Dendritic cell treated with granulocyte-macrophage colony-stimulating factor and Interleukin-4, amounts not matched to agents 40 ng/mL and 50 ng/mL, for 4 days (primary cell): ENCODE results near the gene CCDC97.
"Not testable (repeated sequence)": the region's sequence is repeated elsewhere in the genome, so short reads cannot be mapped to it uniquely, and the experiment has no call there.

Source experiments
- H3K27ac Mint-ChIP-seq: one replicate; pipeline ENCODE4 v1.8.0; 2022; ENCODE audit warnings: mild to moderate bottlenecking, mixed read lengths
- H3K27me3 Mint-ChIP-seq: one replicate; pipeline ENCODE4 v1.8.0; 2022; ENCODE audit warnings: mild to moderate bottlenecking, mixed read lengths
- H3K36me3 Mint-ChIP-seq: one replicate; pipeline ENCODE4 v1.8.0; 2022; ENCODE audit warnings: low read depth, mixed read lengths
- H3K4me1 Mint-ChIP-seq: one replicate; pipeline ENCODE4 v1.8.0; 2022; ENCODE audit warnings: low read depth, mixed read lengths
- H3K4me3 Mint-ChIP-seq: one replicate; pipeline ENCODE4 v1.8.0; 2022; ENCODE audit warnings: mild to moderate bottlenecking, moderate library complexity, mixed read lengths
- H3K9me3 Mint-ChIP-seq: one replicate; pipeline ENCODE4 v1.8.0; 2022; ENCODE audit warnings: mixed read lengths
- intact Hi-C: fragments of 100-400 bp; cut with micrococcal nuclease; formaldehyde crosslinking; loops from one replicate; pipeline ENCODE4 v1.15.0; 2022

The CCDC97 gene

GRCh38 chr19:41359741-41360140, 49.8 kb downstream of the CCDC97 start:
- peak overlapping the region; percentile 18 for H3K27ac Mint-ChIP-seq

GRCh38 chr19:41362143-41362847, 52.3 kb downstream of the CCDC97 start:
- Mint-ChIP-seq H3K9me3 (no peaks in the 10 kb centered on the region), H3K36me3 (peaks cover 7% of the 10 kb centered on the region), H3K4me1 (peaks cover 50% of the 10 kb centered on the region), H3K27me3 (no peaks in the 10 kb centered on the region), H3K4me3 (peak overlapping the region; percentile 88), H3K27ac (peak overlapping the region; percentile 100)
- intact Hi-C loops = no loop called here

More at GRCh38 chr19:41359741-41360140, 49.8 kb downstream of the CCDC97 start:
- Mint-ChIP-seq H3K4me1 (peaks cover 61% of the 10 kb centered on the region), H3K36me3 (peaks cover 21% of the 10 kb centered on the region), H3K9me3 (no peaks in the 10 kb centered on the region), H3K27me3 (no peaks in the 10 kb centered on the region), H3K4me3 (no peak overlapping the region)
- intact Hi-C loops = loop anchor here (10.0 kb wide), 1 partner anchor 65 kb away; the partner anchor contains the start of gene B3GNT8

GRCh38 chr19:41363371-41363752, 53.4 kb downstream of the CCDC97 start:
- H3K4me3 Mint-ChIP-seq = peak overlapping the region; percentile 88
- H3K36me3 Mint-ChIP-seq = peaks cover 7% of the 10 kb centered on the region

GRCh38 chr19:41363753-41364523, 54.0 kb downstream of the CCDC97 start, which contains the start of gene B9D2:
Gene B9D2 (minus strand): TSS chr19:41364149. CDS start chr19:41363519, 630 bp downstream.
- peak within 1 kb of the TSS; percentile 88 for H3K4me3 Mint-ChIP-seq
- intact Hi-C loops = loop anchor here (2.0 kb wide), 2 partner anchors 33 to 75 kb away; partner anchors contain the start of genes BCKDHA, DMAC2 and EXOSC5
- peaks cover 52% of the 10 kb centered on the region for H3K4me1 Mint-ChIP-seq
- no peaks in the 10 kb centered on the region for H3K27me3 Mint-ChIP-seq
- peaks cover 7% of the 10 kb centered on the region for H3K36me3 Mint-ChIP-seq
- H3K9me3 Mint-ChIP-seq = no peaks in the 10 kb centered on the region
- H3K27ac Mint-ChIP-seq = peak within 1 kb of the TSS; percentile 100

More at GRCh38 chr19:41363371-41363752, 53.4 kb downstream of the CCDC97 start:
- no peaks in the 10 kb centered on the region for H3K9me3 Mint-ChIP-seq
- peaks cover 49% of the 10 kb centered on the region for H3K4me1 Mint-ChIP-seq
- peak overlapping the region; percentile 100 for H3K27ac Mint-ChIP-seq
- intact Hi-C loops = no loop called here
- H3K27me3 Mint-ChIP-seq = no peaks in the 10 kb centered on the region

- no peaks in the 10 kb centered on the region for H3K9me3 Mint-ChIP-seq
- peak overlapping the region; percentile 100 for H3K27ac Mint-ChIP-seq
- no peaks in the 10 kb centered on the region for H3K27me3 Mint-ChIP-seq
- intact Hi-C loops = loop anchor here (2.0 kb wide), 2 partner anchors 32 to 74 kb away; partner anchors contain the start of genes BCKDHA, DMAC2 and EXOSC5
- H3K36me3 Mint-ChIP-seq = peaks cover 5% of the 10 kb centered on the region
- peak overlapping the region; percentile 88 for H3K4me3 Mint-ChIP-seq
- peaks cover 58% of the 10 kb centered on the region for H3K4me1 Mint-ChIP-seq
Observed at GRCh38 chr19:41364524-41365391, 54.8 kb downstream of the CCDC97 start.

- Mint-ChIP-seq H3K27me3 (no peaks in the 10 kb centered on the region), H3K4me1 (peaks cover 54% of the 10 kb centered on the region), H3K4me3 (no peak overlapping the region), H3K36me3 (peaks cover 1% of the 10 kb centered on the region), H3K27ac (peak overlapping the region; percentile 100), H3K9me3 (no peaks in the 10 kb centered on the region)
- intact Hi-C loops = no loop called here
Observed at GRCh38 chr19:41366089-41366488, 56.1 kb downstream of the CCDC97 start.

- H3K27me3 Mint-ChIP-seq = no peaks in the 10 kb centered on the region
- peaks cover 58% of the 10 kb centered on the region for H3K4me1 Mint-ChIP-seq
- intact Hi-C loops = no loop called here
- H3K4me3 Mint-ChIP-seq = peak overlapping the region; percentile 2
- peak overlapping the region; percentile 100 for H3K27ac Mint-ChIP-seq
- H3K36me3 Mint-ChIP-seq = peaks cover 6% of the 10 kb centered on the region
- no peaks in the 10 kb centered on the region for H3K9me3 Mint-ChIP-seq
Observed at GRCh38 chr19:41367848-41368301, 57.9 kb downstream of the CCDC97 start.

GRCh38 chr19:41369769-41370168, 59.8 kb downstream of the CCDC97 start:
- peaks cover 53% of the 10 kb centered on the region for H3K4me1 Mint-ChIP-seq
- H3K36me3 Mint-ChIP-seq = peaks cover 6% of the 10 kb centered on the region
- no peak overlapping the region for H3K4me3 Mint-ChIP-seq

GRCh38 chr19:41371119-41371518, 61.1 kb downstream of the CCDC97 start:
- intact Hi-C loops, H3K4me3 Mint-ChIP-seq: not testable (repeated sequence)
- peaks cover 56% of the 10 kb centered on the region for H3K4me1 Mint-ChIP-seq

More at GRCh38 chr19:41369769-41370168, 59.8 kb downstream of the CCDC97 start:
- H3K27ac Mint-ChIP-seq = no peak overlapping the region
- no peaks in the 10 kb centered on the region for H3K27me3 Mint-ChIP-seq
- H3K9me3 Mint-ChIP-seq = no peaks in the 10 kb centered on the region
- intact Hi-C loops = no loop called here

GRCh38 chr19:41371541-41371940, 61.6 kb downstream of the CCDC97 start:
- Mint-ChIP-seq H3K36me3 (peaks cover 6% of the 10 kb centered on the region), H3K27ac (peak overlapping the region; percentile 70), H3K9me3 (no peaks in the 10 kb centered on the region), H3K27me3 (no peaks in the 10 kb centered on the region), H3K4me3 (no peak overlapping the region), H3K4me1 (peaks cover 54% of the 10 kb centered on the region)
- intact Hi-C loops = no loop called here

More at GRCh38 chr19:41371119-41371518, 61.1 kb downstream of the CCDC97 start:
- H3K9me3 Mint-ChIP-seq, H3K36me3 Mint-ChIP-seq, H3K27me3 Mint-ChIP-seq: not testable (repeated sequence)
- H3K27ac Mint-ChIP-seq = peak overlapping the region; percentile 70

- Mint-ChIP-seq H3K4me1 (peaks cover 54% of the 10 kb centered on the region), H3K4me3 (no peak overlapping the region), H3K27me3 (no peaks in the 10 kb centered on the region), H3K9me3 (no peaks in the 10 kb centered on the region), H3K27ac (peak overlapping the region; percentile 41), H3K36me3 (peaks cover 13% of the 10 kb centered on the region)
- intact Hi-C loops = no loop called here
Observed at GRCh38 chr19:41372501-41372900, 62.5 kb downstream of the CCDC97 start.

GRCh38 chr19:41373993-41374392, 64.0 kb downstream of the CCDC97 start:
- intact Hi-C loops = no loop called here
- H3K4me3 Mint-ChIP-seq = no peak overlapping the region
- no peaks in the 10 kb centered on the region for H3K27me3 Mint-ChIP-seq
- H3K27ac Mint-ChIP-seq = peak overlapping the region; percentile 42
- no peaks in the 10 kb centered on the region for H3K9me3 Mint-ChIP-seq
- H3K4me1 Mint-ChIP-seq = peaks cover 55% of the 10 kb centered on the region
- peaks cover 19% of the 10 kb centered on the region for H3K36me3 Mint-ChIP-seq
